Sigmoid colon (tissue), 3 donors: ENCODE data around the gene SP140L.

Experiments
- CTCF ChIP-seq, 4 experiments: fragments of 450-650 bp in 3 of 4; fragments of 200-600 bp in 1 of 4; IDR thresholded peaks; one replicate each; pipeline ENCODE4 v1.5.1; 2016 to 2019; ENCODE audit warnings: antibody characterized with exemption in 4 of 4, mild to moderate bottlenecking in 3 of 4, moderate library complexity in 2 of 4
- POLR2A ChIP-seq, 2 donors: fragments of 450-650 bp; IDR thresholded peaks; one replicate each; pipeline ENCODE4 v1.6.1; 2016; ENCODE audit warnings: antibody characterized with exemption in 2 of 2, mild to moderate bottlenecking in 2 of 2, moderate library complexity in 2 of 2

DNA sequence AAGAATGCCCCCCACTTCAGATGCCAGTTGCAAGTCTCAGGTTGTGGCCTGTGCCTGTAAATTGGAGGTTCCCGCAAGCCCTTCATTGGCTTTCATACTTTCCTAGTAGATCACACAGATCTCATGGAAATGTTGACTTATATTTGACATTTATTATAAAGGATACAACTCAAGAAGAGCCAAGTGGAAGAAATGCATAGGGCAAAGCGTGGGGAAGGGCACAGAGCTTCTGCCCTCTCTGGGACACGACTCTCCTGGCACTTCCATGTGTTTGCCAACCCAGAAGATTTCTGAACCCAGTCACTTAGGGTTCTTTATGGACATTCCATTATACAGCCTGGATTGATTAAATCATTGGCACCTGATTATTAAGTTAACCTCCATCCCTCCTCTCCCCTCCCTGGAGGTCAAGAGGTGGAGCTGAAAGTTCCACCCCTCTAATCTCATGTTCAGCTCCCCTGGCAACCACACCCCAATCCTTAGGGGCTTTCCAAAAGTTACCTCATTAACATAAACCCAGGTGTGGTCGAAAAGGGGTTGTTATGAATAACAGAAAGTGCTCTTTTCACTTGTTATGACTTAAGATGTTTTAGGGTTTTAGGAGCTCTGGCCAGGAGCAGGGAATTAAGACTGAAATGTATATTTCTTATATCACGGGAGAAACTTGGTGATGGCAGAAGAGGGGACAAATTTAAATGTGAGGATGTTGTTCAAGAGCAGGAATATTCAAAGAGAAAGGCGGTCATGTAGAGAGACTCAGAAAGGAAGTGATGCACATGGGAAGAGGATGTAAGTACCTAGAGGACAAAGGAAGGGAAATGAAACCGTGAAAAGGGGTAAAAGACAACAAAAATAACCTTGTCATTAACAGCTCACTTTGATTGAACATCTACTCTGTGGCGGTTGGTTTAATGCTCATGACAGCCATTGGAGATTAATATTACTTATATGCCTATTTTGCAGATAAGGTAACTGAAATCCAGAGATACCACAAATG lies 120.8 kb downstream of the SP140L start:
- TF ChIP-seq CTCF (IDR thresholded peaks at IDR 0.05) (no peak), POLR2A (IDR thresholded peaks at IDR 0.05) (no peak)
